HG03196 (cell line): Measurements from ENCODE around the gene SLC25A45.

ENCODE experiments used
- ATAC-seq: cut with Tn5 transposase; IDR thresholded peaks from one replicate; pipeline ENCODE4 v1.9.1; 2021; ENCODE audit not compliant: unreplicated experiment

The SLC25A45 gene, protein sequence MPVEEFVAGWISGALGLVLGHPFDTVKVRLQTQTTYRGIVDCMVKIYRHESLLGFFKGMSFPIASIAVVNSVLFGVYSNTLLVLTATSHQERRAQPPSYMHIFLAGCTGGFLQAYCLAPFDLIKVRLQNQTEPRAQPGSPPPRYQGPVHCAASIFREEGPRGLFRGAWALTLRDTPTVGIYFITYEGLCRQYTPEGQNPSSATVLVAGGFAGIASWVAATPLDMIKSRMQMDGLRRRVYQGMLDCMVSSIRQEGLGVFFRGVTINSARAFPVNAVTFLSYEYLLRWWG

DNA sequence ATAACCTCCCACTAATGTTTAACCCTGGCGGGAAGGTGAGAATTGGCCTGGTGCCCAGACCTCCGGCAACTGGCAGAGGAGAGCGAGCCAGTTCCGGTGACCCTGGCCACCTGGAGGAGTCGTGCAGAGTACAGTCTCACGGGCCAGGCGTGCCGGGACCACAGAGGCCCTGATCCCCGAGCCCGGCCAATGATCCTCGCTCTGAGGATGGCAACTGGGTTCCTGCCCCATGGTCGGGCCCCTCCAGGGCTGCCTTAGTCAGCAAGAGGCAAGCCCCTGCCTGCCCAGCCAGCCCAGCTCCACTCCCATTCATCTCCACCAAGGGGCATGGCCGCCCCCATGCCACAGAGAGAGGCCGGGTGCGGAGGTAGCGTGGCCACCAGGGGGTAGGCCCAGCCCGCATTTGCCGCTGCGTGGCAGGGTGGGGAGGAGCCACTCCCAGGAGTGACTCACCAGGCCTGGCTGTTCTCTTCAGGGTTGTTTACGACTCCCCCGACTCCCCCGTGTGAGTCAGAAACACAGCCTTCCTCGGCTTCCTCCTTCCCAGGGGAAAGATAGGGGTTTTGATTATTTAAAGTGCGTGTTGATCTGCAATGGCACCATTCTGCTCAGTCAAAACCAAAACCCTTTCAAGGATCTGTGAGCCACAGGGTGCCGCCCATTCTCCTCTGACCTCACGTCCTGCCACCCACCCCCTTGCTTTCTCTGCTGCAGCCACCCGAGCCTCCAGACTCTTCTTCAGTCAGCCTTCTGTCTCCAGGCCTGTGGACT, at the start of gene SLC25A45:
SLC25A45 (minus strand) TSS at position 614 of the 771 bp plus-strand sequence. CDS start 695 bp downstream, outside the sequence.
- peak; percentile 65 for ATAC-seq

DNA sequence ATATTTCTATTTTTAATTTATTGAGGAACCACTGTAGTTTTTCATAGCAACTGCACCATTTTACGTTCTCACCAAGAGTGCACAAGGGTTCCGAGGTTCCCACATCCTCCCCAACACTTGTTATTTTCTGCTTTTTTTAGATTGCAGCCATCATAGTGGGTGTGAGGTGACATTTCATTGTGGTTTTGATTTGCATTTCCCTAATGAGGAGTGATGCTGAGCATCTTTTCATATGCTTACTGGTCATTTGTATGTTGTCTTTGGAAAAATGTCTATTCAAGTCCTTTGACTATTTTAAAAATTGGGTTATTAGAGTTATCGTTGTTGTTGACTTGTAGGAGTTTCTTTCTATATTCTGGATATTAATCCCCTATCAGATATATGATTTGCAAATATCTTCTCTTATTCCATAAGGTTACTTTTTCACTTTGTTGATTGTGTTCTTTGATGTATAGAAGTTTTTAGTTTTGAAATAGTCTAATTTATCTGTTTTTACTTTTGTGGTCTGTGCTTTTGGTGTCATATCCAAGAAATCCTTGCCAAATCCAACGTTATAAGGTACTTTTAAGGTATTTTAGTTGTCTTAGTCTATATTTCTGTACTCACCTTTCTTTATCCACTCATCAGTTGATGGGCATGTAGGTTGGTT, 49.1 kb upstream of the SLC25A45 start:
- ATAC-seq: no peak

DNA sequence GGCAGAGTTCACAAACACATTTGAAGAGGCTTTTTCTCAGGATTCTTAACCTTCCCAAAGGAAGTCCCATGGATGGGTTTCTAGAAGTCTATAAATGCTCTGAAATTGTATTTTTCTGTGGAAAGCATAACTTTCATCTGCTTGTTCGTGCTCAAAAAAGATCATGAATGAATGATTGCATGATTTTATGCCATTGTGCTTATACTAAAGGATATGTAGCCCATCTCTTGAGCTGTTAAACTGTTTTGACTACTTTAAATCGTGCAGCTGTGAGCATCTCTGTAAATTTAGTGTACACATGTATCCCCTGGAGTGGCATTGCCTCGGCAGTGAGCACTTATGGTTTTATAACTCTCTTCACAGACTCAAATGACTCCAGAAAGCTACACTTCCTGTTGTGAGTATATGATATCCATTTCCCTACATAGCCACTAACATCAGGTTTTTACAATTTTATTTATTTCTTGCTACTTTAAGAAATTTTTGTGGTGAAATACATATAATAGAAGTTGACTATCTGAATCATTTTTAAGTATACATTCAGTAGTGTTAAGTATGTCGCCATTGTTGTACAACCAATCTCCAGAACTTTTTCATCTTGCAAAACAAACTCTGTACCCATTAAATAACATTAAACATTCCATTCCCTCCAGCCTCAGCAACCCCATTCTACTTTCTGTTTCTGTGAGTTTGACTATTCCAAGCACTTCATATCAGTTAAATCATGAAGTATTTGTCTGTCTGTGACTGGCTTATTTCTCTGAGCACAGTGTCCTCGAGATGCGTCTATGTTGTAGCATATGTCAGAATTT, 48.2 kb upstream of the SLC25A45 start:
- no peak for ATAC-seq

DNA sequence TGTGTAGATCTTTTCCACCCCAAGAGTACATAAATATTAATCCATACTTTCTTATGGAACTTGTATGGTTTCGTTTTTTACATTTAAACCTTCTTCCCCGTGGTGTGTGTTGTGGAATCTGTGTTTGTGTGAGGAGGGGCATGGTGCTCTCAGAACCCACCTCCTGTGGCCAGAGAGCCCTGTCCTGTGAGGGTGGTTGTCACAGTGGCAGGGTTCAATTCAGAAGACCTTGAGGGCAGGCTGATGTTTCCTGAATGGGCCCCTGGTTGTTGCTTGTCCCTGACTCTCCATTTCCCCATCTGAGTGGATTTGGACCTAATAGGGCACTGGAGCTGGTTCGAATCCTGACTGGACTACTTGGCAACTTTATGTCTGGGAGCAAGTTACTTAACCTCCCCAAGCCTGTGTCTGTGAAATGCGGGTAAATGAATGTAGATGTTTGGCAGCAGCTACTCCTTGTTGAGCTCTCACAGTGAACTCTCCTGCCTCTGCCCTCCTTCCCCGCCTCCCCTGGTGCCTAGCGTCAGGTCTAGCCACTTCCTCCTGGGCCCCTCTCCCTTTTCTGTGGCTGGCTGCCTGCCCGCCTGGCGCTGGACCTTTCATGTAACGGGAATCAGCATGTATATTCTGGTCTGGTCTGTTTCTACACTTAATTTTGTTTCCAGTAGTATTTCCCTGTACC, 47.4 kb upstream of the SLC25A45 start:
- ATAC-seq: no peak

DNA sequence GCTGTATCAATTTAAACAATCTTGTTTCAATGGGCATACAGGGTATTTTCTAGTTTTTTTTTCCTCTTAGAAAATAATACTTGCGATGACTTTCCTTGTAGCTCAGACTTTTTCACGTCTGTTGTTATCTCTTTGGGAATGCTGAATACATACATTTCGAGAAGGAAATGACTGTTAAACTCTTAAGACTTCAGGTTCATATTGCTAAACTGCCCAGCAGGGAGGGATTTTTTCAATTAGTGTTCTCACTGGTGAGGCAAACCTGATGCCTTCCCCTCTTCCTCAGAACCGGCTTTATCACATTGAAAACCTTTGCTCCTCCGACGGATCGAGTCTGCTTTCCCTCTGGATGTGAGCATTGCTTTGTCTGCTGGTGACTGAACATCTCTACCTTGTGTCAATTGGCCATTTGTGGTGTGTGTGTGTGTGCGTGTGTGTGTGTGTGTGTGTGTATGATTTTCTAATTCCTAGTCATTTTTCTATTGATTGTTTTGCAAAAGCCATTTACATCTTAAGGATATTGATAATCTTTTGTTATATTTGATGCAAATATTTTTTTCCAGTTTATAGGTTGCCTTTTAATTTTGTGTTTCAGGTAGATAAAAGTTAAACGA, 46.7 kb upstream of the SLC25A45 start:
- ATAC-seq: no peak

DNA sequence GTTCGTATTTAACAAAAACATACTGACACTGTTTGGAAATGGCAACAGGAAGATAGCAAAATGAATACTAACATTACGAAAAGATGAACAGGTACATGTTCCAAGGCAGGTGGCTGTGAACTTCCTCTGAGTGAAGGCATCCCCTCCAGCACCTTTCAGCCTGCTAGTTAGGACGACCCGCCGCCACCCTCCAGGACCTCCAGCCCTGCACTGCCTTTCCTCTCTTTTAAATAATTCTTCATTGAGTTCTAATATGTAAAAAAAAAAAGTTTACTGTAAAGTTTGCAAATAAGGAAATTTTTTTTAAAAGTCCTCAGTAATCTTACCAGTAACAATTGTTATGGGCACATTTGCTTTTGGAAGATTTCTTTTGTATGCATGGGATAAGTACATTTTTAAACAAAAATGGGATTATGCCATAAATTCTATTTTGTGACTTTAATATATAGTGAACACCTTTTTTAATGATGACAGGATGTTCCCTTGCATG, 46.2 kb upstream of the SLC25A45 start:
- no peak for ATAC-seq

DNA sequence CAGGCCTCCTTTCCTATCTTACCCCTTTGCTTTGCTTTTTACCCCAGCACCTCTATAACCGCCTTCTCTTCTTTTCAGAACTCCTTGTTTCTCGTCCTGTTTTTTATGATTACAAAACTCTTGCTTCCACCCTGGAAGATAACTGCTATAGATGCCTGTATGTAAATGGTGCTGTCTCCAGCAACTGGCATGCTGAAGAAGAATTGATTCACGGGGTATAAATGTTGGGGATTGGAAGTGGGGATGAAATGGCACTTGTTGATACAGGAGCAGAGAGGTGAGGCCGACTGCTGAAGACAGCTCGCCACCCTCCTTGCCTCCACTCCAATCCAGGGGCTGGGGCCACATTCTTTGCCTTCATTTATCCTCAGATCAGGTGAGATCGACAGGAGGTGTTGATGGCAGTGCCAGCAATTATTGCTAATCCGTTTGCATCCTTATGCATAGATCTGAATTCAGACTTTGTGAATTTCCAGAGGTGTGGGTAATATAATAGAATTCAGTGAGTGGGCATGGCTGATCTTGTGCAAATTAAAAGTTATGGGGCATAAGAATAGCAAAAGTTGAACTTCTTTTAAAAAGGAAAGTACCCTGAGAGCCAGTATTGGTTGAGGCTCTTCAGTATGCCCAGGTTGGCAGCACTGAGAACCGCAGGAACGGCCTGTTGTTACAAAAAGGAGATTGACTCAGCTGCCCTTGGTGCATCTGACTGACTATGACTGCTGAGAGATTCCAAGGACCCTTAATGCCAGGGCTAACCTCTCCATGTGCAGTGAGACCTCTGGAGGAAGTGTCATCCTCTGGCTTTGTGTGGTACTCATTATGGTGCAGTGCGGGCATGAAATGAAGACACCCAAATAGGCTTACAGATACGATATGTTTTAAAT, 45.5 kb upstream of the SLC25A45 start:
- ATAC-seq: no peak

DNA sequence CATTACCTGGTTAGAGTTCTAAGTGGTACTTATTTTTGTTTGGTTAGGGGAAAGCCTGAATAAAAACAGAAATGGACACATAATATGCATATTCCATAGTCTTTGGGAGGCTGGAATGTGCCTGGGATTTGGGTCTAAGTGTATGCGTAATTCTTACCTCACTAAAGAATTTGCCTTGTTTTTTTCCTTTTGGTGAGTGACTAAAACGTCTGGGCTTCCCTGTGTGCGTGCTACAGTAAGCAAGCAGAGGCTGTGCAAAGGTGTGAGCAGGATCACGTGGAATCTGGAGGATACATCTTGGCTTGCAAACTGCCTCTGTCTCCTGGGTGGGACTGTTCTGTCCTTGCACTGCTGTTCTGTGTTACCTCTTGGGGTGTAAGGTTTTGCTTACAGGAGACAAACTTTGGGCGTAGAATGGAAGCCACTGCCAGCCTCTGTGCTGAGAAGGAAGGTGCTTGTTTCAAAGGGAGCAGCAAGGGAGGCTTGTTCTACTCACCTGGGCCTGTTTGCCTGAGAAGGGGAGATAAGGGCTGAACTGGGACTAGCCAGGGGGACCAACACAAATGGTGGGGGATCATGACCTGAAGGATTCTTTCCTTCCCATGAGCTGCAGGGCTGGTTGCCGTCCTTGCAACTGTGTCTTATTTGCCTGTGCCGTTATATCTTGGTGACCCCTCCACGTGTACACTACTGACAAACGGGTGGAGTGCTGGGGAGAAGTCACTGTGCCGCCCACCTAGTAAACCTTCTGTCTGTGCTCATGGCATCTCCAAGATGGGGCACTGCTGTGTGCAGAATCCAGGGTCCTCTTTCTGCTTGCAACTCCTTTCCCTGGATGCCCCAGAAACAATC, 44.6 kb upstream of the SLC25A45 start:
- ATAC-seq: no peak

DNA sequence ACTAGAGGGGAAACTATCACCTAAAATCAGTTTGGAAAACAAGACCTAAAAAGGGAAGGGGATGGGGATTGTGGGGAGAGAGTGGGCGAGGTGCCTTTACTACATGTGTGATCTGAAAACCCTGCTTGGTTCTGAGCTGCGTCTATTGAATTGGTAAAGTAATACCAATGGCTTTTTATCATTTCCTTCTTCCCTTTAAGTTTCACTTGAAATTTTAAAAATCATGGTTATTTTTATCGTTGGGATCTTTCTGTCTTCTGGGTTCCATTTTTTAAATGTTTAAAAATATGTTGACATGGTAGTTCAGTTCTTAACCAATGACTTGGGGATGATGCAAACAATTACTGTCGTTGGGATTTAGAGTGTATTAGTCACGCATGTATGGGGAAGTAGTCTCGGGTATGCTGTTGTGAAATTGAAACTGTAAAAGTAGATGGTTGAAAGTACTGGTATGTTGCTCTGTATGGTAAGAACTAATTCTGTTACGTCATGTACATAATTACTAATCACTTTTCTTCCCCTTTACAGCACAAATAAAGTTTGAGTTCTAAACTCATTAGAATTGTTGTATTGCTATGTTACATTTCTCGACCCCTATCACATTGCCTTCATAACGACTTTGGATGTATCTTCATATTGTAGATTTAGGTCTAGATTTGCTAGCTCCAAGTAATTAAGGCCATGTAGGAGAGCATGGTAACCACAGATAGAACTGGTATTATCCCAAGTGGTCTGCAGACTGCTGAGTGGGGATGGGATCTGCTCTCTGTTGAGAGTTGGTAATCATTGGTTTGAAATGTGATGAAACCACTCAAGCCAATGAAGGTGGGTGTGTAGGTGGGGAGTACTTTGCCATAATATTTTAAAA, 43.8 kb upstream of the SLC25A45 start:
- no peak for ATAC-seq

DNA sequence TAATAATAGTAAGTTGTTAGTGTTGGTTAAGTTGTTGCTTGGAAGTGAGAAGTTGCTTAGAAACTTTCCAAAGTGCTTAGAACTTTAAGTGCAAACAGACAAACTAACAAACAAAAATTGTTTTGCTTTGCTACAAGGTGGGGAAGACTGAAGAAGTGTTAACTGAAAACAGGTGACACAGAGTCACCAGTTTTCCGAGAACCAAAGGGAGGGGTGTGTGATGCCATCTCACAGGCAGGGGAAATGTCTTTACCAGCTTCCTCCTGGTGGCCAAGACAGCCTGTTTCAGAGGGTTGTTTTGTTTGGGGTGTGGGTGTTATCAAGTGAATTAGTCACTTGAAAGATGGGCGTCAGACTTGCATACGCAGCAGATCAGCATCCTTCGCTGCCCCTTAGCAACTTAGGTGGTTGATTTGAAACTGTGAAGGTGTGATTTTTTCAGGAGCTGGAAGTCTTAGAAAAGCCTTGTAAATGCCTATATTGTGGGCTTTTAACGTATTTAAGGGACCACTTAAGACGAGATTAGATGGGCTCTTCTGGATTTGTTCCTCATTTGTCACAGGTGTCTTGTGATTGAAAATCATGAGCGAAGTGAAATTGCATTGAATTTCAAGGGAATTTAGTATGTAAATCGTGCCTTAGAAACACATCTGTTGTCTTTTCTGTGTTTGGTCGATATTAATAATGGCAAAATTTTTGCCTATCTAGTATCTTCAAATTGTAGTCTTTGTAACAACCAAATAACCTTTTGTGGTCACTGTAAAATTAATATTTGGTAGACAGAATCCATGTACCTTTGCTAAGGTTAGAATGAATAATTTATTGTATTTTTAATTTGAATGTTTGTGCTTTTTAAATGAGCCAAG, 42.9 kb upstream of the SLC25A45 start:
- ATAC-seq: no peak

DNA sequence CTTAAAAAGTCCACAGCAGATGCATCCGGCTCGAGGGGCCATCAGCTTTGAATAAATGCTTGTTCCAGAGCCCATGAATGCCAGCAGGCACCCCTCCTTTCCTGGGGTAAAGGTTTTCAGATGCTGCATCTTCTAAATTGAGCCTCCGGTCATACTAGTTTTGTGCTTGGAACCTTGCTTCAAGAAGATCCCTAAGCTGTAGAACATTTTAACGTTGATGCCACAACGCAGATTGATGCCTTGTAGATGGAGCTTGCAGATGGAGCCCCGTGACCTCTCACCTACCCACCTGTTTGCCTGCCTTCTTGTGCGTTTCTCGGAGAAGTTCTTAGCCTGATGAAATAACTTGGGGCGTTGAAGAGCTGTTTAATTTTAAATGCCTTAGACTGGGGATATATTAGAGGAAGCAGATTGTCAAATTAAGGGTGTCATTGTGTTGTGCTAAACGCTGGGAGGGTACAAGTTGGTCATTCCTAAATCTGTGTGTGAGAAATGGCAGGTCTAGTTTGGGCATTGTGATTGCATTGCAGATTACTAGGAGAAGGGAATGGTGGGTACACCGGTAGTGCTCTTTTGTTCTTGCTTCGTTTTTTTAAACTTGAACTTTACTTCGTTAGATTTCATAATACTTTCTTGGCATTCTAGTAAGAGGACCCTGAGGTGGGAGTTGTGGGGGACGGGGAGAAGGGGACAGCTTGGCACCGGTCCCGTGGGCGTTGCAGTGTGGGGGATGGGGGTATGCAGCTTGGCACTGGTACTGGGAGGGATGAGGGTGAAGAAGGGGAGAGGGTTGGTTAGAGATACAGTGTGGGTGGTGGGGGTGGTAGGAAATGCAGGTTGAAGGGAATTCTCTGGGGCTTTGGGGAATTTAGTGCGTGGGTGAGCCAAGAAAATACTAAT, 42.0 kb upstream of the SLC25A45 start:
- ATAC-seq: no peak

DNA sequence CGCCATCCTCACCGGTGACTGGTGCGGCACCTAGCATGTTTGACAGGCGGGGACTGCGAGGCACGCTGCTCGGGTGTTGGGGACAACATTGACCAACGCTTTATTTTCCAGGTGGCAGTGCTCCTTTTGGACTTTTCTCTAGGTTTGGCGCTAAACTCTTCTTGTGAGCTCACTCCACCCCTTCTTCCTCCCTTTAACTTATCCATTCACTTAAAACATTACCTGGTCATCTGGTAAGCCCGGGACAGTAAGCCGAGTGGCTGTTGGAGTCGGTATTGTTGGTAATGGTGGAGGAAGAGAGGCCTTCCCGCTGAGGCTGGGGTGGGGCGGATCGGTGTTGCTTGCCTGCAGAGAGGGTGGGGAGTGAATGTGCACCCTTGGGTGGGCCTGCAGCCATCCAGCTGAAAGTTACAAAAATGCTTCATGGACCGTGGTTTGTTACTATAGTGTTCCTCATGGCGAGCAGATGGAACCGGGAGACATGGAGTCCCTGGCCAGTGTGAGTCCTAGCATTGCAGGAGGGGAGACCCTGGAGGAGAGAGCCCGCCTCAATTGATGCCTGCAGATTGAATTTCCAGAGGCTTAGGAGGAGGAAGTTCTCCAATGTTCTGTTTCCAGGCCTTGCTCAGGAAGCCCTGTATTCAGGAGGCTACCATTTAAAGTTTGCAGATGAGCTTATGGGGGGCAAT, 41.2 kb upstream of the SLC25A45 start:
- no peak for ATAC-seq

DNA sequence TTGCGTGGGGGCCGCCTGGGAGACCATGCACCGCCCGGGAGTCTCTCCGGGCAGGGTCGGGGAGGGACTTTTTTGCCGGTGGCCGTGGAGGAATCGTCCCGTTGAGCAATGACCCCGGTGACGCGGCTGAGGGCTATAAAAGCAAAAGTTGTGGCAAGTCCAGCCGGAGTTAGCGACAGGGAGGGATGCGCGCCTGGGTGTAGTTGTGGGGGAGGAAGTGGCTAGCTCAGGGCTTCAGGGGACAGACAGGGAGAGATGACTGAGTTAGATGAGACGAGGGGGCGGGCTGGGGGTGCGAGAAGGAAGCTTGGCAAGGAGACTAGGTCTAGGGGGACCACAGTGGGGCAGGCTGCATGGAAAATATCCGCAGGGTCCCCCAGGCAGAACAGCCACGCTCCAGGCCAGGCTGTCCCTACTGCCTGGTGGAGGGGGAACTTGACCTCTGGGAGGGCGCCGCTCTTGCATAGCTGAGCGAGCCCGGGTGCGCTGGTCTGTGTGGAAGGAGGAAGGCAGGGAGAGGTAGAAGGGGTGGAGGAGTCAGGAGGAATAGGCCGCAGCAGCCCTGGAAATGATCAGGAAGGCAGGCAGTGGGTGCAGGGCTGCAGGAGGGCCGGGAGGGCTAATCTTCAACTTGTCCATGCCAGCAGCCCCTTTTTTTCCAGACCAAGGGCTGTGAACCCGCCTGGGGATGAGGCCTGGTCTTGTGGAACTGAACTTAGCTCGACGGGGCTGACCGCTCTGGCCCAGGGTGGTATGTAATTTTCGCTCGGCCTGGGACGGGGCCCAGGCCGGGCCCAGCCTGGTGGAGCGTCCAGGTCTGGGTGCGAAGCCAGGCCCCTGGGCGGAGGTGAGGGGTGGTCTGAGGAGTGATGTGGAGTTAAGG, 40.4 kb upstream of the SLC25A45 start, which contains the start of gene NEAT1:
NEAT1 (plus strand) TSS at position 166 of the 883 bp plus-strand sequence.
- ATAC-seq: peak; percentile 22
